Skin epidermis (tissue), 12 donors: ENCODE results near the gene EAF2.

Source experiments
- H3K27ac ChIP-seq, 21 experiments: fragments of 200-600 bp; sonication (generic) in 11 of 21; one replicate each; pipeline ENCODE4 v1.5.0; 2020; ENCODE audit warnings: mild to moderate bottlenecking in 3 of 21, inconsistent platforms in 2 of 21, moderate library complexity in 2 of 21
- H3K4me3 ChIP-seq, 7 experiments: fragments of 200-600 bp; sonication (generic) in 2 of 7; one replicate each; pipeline ENCODE4 v1.5.0; 2020; ENCODE audit warnings: inconsistent platforms in 2 of 7, mild to moderate bottlenecking in 2 of 7, moderate library complexity in 1 of 7

Gene EAF2

GRCh38 chr3:121926380-121926779, 91.4 kb downstream of the EAF2 start:
- Histone ChIP-seq H3K27ac (no peak overlapping the region), H3K4me3 (no peak overlapping the region)
